Measurements from ENCODE around the gene SCFD1. TPM values are rescaled to one million over a fixed set of nuclear protein-coding genes. Genes with fewer than 3 reads are reported as not detected.
"Not testable (repeated sequence)": the region's sequence is repeated elsewhere in the genome, so short reads cannot be mapped to it uniquely, and the experiment has no call there.

SCFD1 gene
- total RNA-seq, 1 donor, result 42.3 TPM

- DNase-seq (ENCODE audit: low read depth in 2 of 3, low spot score in 2 of 3), result peak in 1 of 3 donors; percentile 42
Measured at GRCh38 chr14:30657606-30658163, 35.6 kb downstream of the SCFD1 start.

GRCh38 chr14:30658645-30659044 is 36.5 kb downstream of the SCFD1 start:
- DNase-seq (ENCODE audit: low read depth in 2 of 3, low spot score in 2 of 3), result no peak

GRCh38 chr14:30669594-30669993 is 47.5 kb downstream of the SCFD1 start:
- no peak for DNase-seq (ENCODE audit: low read depth in 2 of 3, low spot score in 2 of 3)

- DNase-seq (ENCODE audit: low read depth in 2 of 3, low spot score in 2 of 3), result no peak
Measured at GRCh38 chr14:30673071-30673470, 51.0 kb downstream of the SCFD1 start.

- no peak for DNase-seq (ENCODE audit: low read depth in 2 of 3, low spot score in 2 of 3)
Measured at GRCh38 chr14:30678926-30679431, 56.9 kb downstream of the SCFD1 start.

GRCh38 chr14:30680036-30680435 is 57.9 kb downstream of the SCFD1 start:
- no peak for DNase-seq (ENCODE audit: low read depth in 2 of 3, low spot score in 2 of 3)

- not testable (repeated sequence) for DNase-seq (ENCODE audit: low read depth in 2 of 3, low spot score in 2 of 3)
Measured at GRCh38 chr14:30680776-30681175, 58.7 kb downstream of the SCFD1 start.

- DNase-seq (ENCODE audit: low read depth in 2 of 3, low spot score in 2 of 3), result peak in 1 of 3 donors; percentile 16
Measured at GRCh38 chr14:30681752-30682355, 59.7 kb downstream of the SCFD1 start.

GRCh38 chr14:30690487-30691355 is 68.6 kb downstream of the SCFD1 start:
- peak in 2 of 3 donors; percentile 5 to 61 for DNase-seq (ENCODE audit: low read depth in 2 of 3, low spot score in 2 of 3)

GRCh38 chr14:30691751-30692398 is 69.8 kb downstream of the SCFD1 start:
- no peak for DNase-seq (ENCODE audit: low read depth in 2 of 3, low spot score in 2 of 3)

- no peak for DNase-seq (ENCODE audit: low read depth in 2 of 3, low spot score in 2 of 3)
Measured at GRCh38 chr14:30692669-30693068, 70.5 kb downstream of the SCFD1 start.

- DNase-seq (ENCODE audit: low read depth in 2 of 3, low spot score in 2 of 3), result no peak
Measured at GRCh38 chr14:30698463-30698862, 76.3 kb downstream of the SCFD1 start.

- no peak for DNase-seq (ENCODE audit: low read depth in 2 of 3, low spot score in 2 of 3)
Measured at GRCh38 chr14:30706704-30707103, 84.6 kb downstream of the SCFD1 start.

GRCh38 chr14:30708157-30708556 is 86.0 kb downstream of the SCFD1 start:
- no peak for DNase-seq (ENCODE audit: low read depth in 2 of 3, low spot score in 2 of 3)

GRCh38 chr14:30709201-30709600 is 87.1 kb downstream of the SCFD1 start:
- no peak for DNase-seq (ENCODE audit: low read depth in 2 of 3, low spot score in 2 of 3)

- DNase-seq (ENCODE audit: low read depth in 2 of 3, low spot score in 2 of 3), result no peak
Measured at GRCh38 chr14:30710876-30711275, 88.8 kb downstream of the SCFD1 start.

GRCh38 chr14:30719137-30719536 is 97.0 kb downstream of the SCFD1 start:
- no peak for DNase-seq (ENCODE audit: low read depth in 2 of 3, low spot score in 2 of 3)

- DNase-seq (ENCODE audit: low read depth in 2 of 3, low spot score in 2 of 3), result no peak
Measured at GRCh38 chr14:30725763-30726162, 103.6 kb downstream of the SCFD1 start.

- DNase-seq (ENCODE audit: low read depth in 2 of 3, low spot score in 2 of 3), result no peak
Measured at GRCh38 chr14:30728471-30728870, 106.4 kb downstream of the SCFD1 start.

GRCh38 chr14:30737916-30738315 is 115.8 kb downstream of the SCFD1 start:
- no peak for DNase-seq (ENCODE audit: low read depth in 2 of 3, low spot score in 2 of 3)

- DNase-seq (ENCODE audit: low read depth in 2 of 3, low spot score in 2 of 3), result no peak
Measured at GRCh38 chr14:30738978-30739377, 116.9 kb downstream of the SCFD1 start.

All from hematopoietic multipotent progenitor cell (in vitro differentiated cells).